Neuronal stem cell (in vitro differentiated cells): ENCODE data around the gene FEM1B.

Experiments used
- DNase-seq: peaks from one replicate; pipeline ENCODE4 v3.0.0-alpha.2; 2013; ENCODE audit warnings: low spot score
- H2AFZ ChIP-seq: one replicate; pipeline ENCODE4 v1.6.1; 2013; ENCODE audit warnings: mild to moderate bottlenecking, low read length, inconsistent platforms
- H2AK5ac ChIP-seq: 2 replicates; pipeline ENCODE4 v1.6.1; 2013; ENCODE audit warnings: low read depth, mild to moderate bottlenecking, inconsistent platforms, low read length, moderate library complexity, mixed read lengths
- H2BK120ac ChIP-seq: 2 replicates; pipeline ENCODE4 v1.6.1; 2013; ENCODE audit warnings: low read depth, mild to moderate bottlenecking, inconsistent platforms, low read length, moderate library complexity, mixed read lengths
- H2BK12ac ChIP-seq: one replicate; pipeline ENCODE4 v1.6.1; 2013; ENCODE audit warnings: low read length, inconsistent platforms
- H2BK15ac ChIP-seq: 2 replicates; pipeline ENCODE4 v1.6.1; 2013; ENCODE audit warnings: mild to moderate bottlenecking, low read length, inconsistent platforms, mixed read lengths
- H2BK5ac ChIP-seq: one replicate; pipeline ENCODE4 v1.6.1; 2013; ENCODE audit warnings: inconsistent platforms, mild to moderate bottlenecking, low read length, moderate library complexity
- H3K14ac ChIP-seq: one replicate; pipeline ENCODE4 v1.6.1; 2013; ENCODE audit warnings: low read length, inconsistent platforms
- H3K18ac ChIP-seq: 2 replicates; pipeline ENCODE4 v1.6.1; 2013; ENCODE audit warnings: low read length, inconsistent platforms
- H3K23ac ChIP-seq: 2 replicates; pipeline ENCODE4 v1.6.1; 2013; ENCODE audit warnings: low read depth, mild to moderate bottlenecking, mixed read lengths, low read length, inconsistent platforms; ENCODE audit not compliant: poor library complexity
- H3K27ac ChIP-seq: replicated peaks from 3 replicates; pipeline ENCODE4 v1.5.1; 2013; ENCODE audit warnings: low read length, inconsistent platforms
- H3K27me3 ChIP-seq, 3 experiments: 2 replicates each; pipeline ENCODE4 v1.6.1; 2013; ENCODE audit warnings: low read length in 3 of 3, mild to moderate bottlenecking in 2 of 3, inconsistent platforms in 1 of 3, low read depth in 1 of 3, mixed read lengths in 1 of 3, moderate library complexity in 1 of 3; ENCODE audit not compliant: control insufficient read depth in 3 of 3, insufficient read depth in 3 of 3
- H3K36me3 ChIP-seq, 2 donors: replicated peaks in 1 of 2; 2 replicates each; pipeline ENCODE4 v1.6.1; 2013; ENCODE audit warnings: low read length in 2 of 2; ENCODE audit not compliant: control insufficient read depth in 2 of 2, insufficient read depth in 2 of 2
- H3K4ac ChIP-seq: 2 replicates; pipeline ENCODE4 v1.6.1; 2013; ENCODE audit warnings: inconsistent platforms, mild to moderate bottlenecking, low read length, moderate library complexity
- H3K4me1 ChIP-seq, 2 donors: 1 replicate in 1 of 2; 2 replicates in 1 of 2; pipeline ENCODE4 v1.6.1; 2013; ENCODE audit warnings: low read length in 2 of 2, low read depth in 1 of 2; ENCODE audit not compliant: control insufficient read depth in 2 of 2, insufficient read depth in 1 of 2
- H3K4me2 ChIP-seq: one replicate; pipeline ENCODE4 v1.6.1; 2013; ENCODE audit warnings: mild to moderate bottlenecking, low read length, inconsistent platforms; ENCODE audit not compliant: insufficient read depth, poor library complexity, severe bottlenecking
- H3K4me3 ChIP-seq, 2 donors: 2 replicates each; pipeline ENCODE4 v1.5.1; 2013; ENCODE audit warnings: low read length in 2 of 2, mild to moderate bottlenecking in 2 of 2, inconsistent platforms in 1 of 2, moderate library complexity in 1 of 2
- H3K79me1 ChIP-seq: one replicate; pipeline ENCODE4 v1.6.1; 2013; ENCODE audit warnings: low read depth, mild to moderate bottlenecking, inconsistent platforms, low read length, moderate library complexity
- H3K9ac ChIP-seq: one replicate; pipeline ENCODE4 v1.6.1; 2013; ENCODE audit warnings: mild to moderate bottlenecking, low read depth, low read length, inconsistent platforms; ENCODE audit not compliant: poor library complexity
- H3K9me3 ChIP-seq, 2 donors: replicated peaks in 1 of 2; 2 replicates each; pipeline versions ENCODE3 to v1.6.1; 2013; ENCODE audit warnings: low read length in 2 of 2, mild to moderate bottlenecking in 2 of 2, inconsistent platforms in 1 of 2, low read depth in 1 of 2, mixed read lengths in 1 of 2, moderate library complexity in 1 of 2; ENCODE audit not compliant: control insufficient read depth in 2 of 2, insufficient read depth in 1 of 2
- H4K8ac ChIP-seq: one replicate; pipeline ENCODE4 v1.6.1; 2013; ENCODE audit warnings: low read depth, mild to moderate bottlenecking, inconsistent platforms, low read length, moderate library complexity
- H4K91ac ChIP-seq: one replicate; pipeline ENCODE4 v1.6.1; 2013; ENCODE audit warnings: low read length, low read depth, mild to moderate bottlenecking, inconsistent platforms; ENCODE audit not compliant: poor library complexity
- WGBS, 2 donors: extraction: QIAGEN DNeasy Blood & Tissue Kit; methylation state at CpG; one replicate each; pipeline ENCODE4 v1.1.7; 2013; ENCODE audit warnings: missing lambda C conversion rate in 2 of 2, mixed read lengths in 1 of 2; ENCODE audit not compliant: insufficient read length in 2 of 2, insufficient replicate concordance in 1 of 2; ENCODE audit errors: extremely low coverage in 2 of 2; 5-methylcytosine and 5-hydroxymethylcytosine counted together

FEM1B gene

DNA sequence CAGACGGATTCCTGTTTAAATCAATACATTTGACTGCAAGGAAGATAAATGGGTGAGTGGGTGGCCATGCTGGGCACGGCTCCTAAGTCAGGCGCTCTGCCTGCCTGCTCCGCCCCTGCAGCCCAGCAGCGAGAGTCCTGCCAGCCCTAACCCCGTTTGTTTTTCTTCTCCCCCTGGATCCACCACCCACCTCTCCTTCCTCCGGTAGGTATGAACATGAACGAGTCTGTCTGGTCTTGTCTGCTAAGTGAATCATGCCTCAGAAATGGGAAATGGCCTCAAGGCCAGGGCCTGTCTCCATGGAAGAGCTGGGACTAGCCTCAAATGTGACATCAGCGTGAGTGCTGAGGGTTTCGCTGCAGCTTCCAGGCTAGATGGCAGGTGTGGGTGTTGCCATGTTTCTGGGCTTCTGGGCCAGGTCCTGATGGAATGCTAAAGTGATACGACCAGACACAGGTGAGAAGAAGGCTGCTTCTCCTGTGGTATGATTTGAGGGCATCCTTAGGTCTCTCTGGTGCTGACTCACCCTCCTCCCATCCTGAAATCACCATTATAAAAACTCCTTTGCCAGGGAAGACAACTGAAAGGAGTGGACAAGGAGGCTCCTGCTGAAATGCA, 5.6 kb upstream of the FEM1B start:
- H2BK120ac ChIP-seq, result no peak overlapping the region
- H3K4me2 ChIP-seq, result no peak overlapping the region
- no peak overlapping the region for H3K9ac ChIP-seq
- no peak overlapping the region for H2BK12ac ChIP-seq
- no peak for DNase-seq
- no peak overlapping the region for H2BK15ac ChIP-seq
- H3K14ac ChIP-seq, result no peak overlapping the region
- no peaks in the 10 kb centered on the region for H3K36me3 ChIP-seq
- no peak overlapping the region for H3K18ac ChIP-seq
- no peak overlapping the region for H4K8ac ChIP-seq
- H2BK5ac ChIP-seq, result no peak overlapping the region
- H3K4me3 ChIP-seq, result no peak overlapping the region
- H3K27ac ChIP-seq, result no peak overlapping the region
- H4K91ac ChIP-seq, result no peak overlapping the region
- H2AK5ac ChIP-seq, result peak overlapping the region; percentile 72
- H3K4ac ChIP-seq, result no peak overlapping the region
- no peak overlapping the region for H3K23ac ChIP-seq
- H2AFZ ChIP-seq, result peak overlapping the region; percentile 76
- peaks cover 5 to 6% of the 10 kb centered on the region in 2 donors for H3K4me1 ChIP-seq
- no peaks in the 10 kb centered on the region for H3K27me3 ChIP-seq
- whole genome bisulfite sequencing, 2 donors, result no CpG with 5 or more reads among the region's 11 CpGs
- H3K79me1 ChIP-seq, result no peaks in the 10 kb centered on the region
- H3K9me3 ChIP-seq, result no peaks in the 10 kb centered on the region

DNA sequence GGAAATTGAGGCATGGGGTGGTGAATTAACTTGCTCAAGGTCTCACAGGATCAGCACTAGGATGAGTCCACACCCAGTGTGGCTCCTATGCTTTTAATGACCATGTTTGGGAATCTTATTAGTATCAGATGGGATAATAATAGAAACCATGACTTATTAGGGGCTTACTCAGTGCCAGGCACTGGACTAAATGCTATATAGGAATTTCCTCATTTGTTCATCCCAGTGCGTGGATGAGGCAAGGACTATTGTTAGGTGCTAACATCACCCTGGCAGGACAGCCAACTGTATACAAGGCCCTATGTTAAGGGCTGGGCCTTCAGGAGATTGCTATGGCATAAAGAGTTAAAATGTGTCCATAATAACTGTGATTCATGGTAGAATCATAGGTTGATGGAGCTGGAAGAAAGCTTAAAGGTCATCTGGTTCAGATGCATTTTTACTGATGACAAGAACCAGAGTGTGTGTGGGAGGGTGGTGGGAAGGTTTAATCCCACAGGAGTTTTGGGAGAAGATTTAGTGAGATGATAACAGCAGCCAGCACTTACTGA, 4.7 kb upstream of the FEM1B start:
- Histone ChIP-seq H3K14ac (no peak overlapping the region), H3K23ac (no peak overlapping the region), H2AK5ac (no peak overlapping the region), H3K18ac (no peak overlapping the region), H3K4me3 (no peak overlapping the region), H2AFZ (no peak overlapping the region), H3K79me1 (no peaks in the 10 kb centered on the region), H3K27ac (no peak overlapping the region), H3K36me3 (no peaks in the 10 kb centered on the region), H2BK120ac (no peak overlapping the region), H3K4ac (no peak overlapping the region), H3K4me2 (no peak overlapping the region), H2BK12ac (no peak overlapping the region), H4K8ac (no peak overlapping the region), H4K91ac (no peak overlapping the region), H3K4me1 (peaks cover 5 to 6% of the 10 kb centered on the region in 2 donors), H2BK5ac (no peak overlapping the region), H3K9ac (no peak overlapping the region), H3K27me3 (no peaks in the 10 kb centered on the region), H2BK15ac (no peak overlapping the region), H3K9me3 (no peaks in the 10 kb centered on the region)
- no CpG with 5 or more reads among the region's 1 CpG for WGBS, 2 donors
- no peak for DNase-seq

DNA sequence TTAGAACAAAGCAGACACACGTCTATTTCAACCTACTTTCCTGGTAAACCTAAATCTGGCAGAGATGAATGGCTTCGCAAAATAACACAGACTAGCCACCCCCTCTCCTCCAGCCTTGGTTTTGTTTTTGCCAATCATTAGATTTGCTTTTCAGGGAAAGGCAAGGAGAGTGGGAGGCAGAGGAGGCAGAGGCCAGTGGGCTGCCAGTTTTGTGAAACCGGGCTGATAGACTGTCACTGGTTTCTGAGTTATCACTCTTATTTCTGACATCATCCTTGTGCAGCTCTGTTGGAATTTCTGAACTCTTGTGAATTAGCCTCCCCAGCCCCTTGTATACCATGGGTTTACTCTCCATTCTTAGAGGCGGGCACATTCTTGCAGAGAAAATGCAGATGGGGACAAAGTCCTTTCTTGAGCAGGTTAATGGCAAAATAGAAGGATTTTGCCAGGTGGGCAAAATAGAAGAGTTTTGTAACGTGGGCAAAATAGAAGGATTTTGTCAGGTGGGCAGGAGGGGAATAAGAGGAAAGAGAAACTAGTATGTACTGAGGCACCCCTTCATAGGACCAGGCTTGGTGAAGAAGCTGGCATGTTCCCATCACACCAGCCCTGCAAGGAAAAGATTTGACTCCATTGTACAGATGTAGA, 3.2 kb upstream of the FEM1B start:
- Histone ChIP-seq H3K9me3 (no peaks in the 10 kb centered on the region), H3K79me1 (peaks cover 4% of the 10 kb centered on the region), H3K4me1 (peaks cover 5 to 9% of the 10 kb centered on the region in 2 donors), H3K9ac (no peak overlapping the region), H3K4ac (no peak overlapping the region), H2BK12ac (no peak overlapping the region), H3K4me2 (no peak overlapping the region), H4K91ac (no peak overlapping the region), H2AK5ac (no peak overlapping the region), H3K27ac (no peak overlapping the region), H3K27me3 (no peaks in the 10 kb centered on the region), H3K14ac (no peak overlapping the region), H2AFZ (no peak overlapping the region), H3K4me3 (no peak overlapping the region), H2BK120ac (no peak overlapping the region), H2BK5ac (no peak overlapping the region), H3K23ac (no peak overlapping the region), H3K18ac (no peak overlapping the region), H3K36me3 (no peaks in the 10 kb centered on the region), H4K8ac (no peak overlapping the region), H2BK15ac (no peak overlapping the region)
- no peak for DNase-seq
- no CpG with 5 or more reads among the region's 5 CpGs for WGBS, 2 donors

DNA sequence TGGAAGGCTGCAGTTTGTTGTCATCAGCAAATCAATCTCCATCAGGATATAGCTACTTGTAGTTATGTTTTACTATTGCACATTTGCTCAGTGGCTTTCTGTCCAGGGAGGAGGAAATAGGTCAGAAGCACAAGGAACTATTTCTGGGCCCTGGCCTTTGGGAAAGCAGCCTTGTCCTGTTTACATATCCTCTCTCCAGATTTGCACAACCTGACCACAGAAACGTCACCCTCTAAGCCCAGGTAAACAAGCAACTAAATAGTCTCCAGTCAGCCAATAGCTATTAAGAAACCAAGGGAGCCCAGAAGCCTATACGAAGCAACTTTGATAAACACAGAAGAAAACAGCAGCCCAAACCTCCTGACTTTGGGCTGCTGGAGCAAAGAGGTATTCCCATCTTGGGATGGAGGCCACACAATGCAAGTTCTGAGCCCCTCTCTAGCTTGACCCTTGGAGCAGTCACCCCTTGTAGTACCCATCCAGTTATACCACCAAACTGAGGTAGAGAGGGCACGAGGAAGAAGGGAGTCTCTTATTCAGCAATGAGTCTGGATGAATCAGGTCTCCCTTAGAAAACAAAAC, 2.3 kb upstream of the FEM1B start:
- Histone ChIP-seq H3K79me1 (peaks cover 4% of the 10 kb centered on the region), H3K36me3 (peaks cover 0 to 5% of the 10 kb centered on the region in 2 donors), H2AK5ac (no peak overlapping the region), H2BK5ac (no peak overlapping the region), H3K9me3 (no peaks in the 10 kb centered on the region), H2BK15ac (no peak overlapping the region), H2BK120ac (no peak overlapping the region), H4K91ac (no peak overlapping the region), H3K27me3 (no peaks in the 10 kb centered on the region), H3K4ac (no peak overlapping the region), H3K27ac (no peak overlapping the region), H3K4me1 (peaks cover 7 to 15% of the 10 kb centered on the region in 2 donors), H4K8ac (no peak overlapping the region), H3K14ac (no peak overlapping the region), H3K9ac (no peak overlapping the region), H3K4me2 (no peak overlapping the region), H3K4me3 (no peak overlapping the region), H2BK12ac (no peak overlapping the region), H3K23ac (no peak overlapping the region), H2AFZ (no peak overlapping the region), H3K18ac (no peak overlapping the region)
- no peak for DNase-seq
- no CpG with 5 or more reads among the region's 3 CpGs for WGBS, 2 donors
